ENCODE measurements around the gene MRPL20.

The MRPL20 gene

GRCh38 chr1:1367315-1367714, 39.8 kb downstream of the MRPL20 start:
- DNase-seq (ENCODE audit: low read depth, low spot score): no peak
- TF ChIP-seq SUZ12 (IDR thresholded peaks at IDR 0.05; ENCODE audit: extremely low read depth, insufficient read depth, insufficient read length): no peak
- TF ChIP-seq ZNF274 (IDR thresholded peaks at IDR 0.05; ENCODE audit: low read depth, low read length): no peak
- TF ChIP-seq YY1 (IDR thresholded peaks at IDR 0.05; ENCODE audit: insufficient read depth, insufficient read length): no peak
- Histone ChIP-seq H3K4me1 (ENCODE audit: insufficient read depth, insufficient read length) (no peaks in the 10 kb centered on the region), H3K27me3 (ENCODE audit: insufficient read depth, insufficient read length) (no peaks in the 10 kb centered on the region), H3K9ac (ENCODE audit: insufficient read length, low read depth) (no peak overlapping the region), H3K9me3 (ENCODE audit: insufficient read depth, low read length) (peaks cover 9% of the 10 kb centered on the region; the same call in 1 of the 2 replicates), H3K36me3 (ENCODE audit: insufficient read depth, insufficient read length, low read length) (peaks cover 17% of the 10 kb centered on the region), H3K4me3 (ENCODE audit: insufficient read length, low read depth) (no peak overlapping the region)

- Histone ChIP-seq H3K4me3 (ENCODE audit: insufficient read length, low read depth) (no peak overlapping the region), H3K9ac (ENCODE audit: insufficient read length, low read depth) (no peak overlapping the region), H3K4me1 (ENCODE audit: insufficient read depth, insufficient read length) (no peaks in the 10 kb centered on the region), H3K9me3 (ENCODE audit: insufficient read depth, low read length) (peaks cover 9% of the 10 kb centered on the region; the same call in 1 of the 2 replicates), H3K27me3 (ENCODE audit: insufficient read depth, insufficient read length) (no peaks in the 10 kb centered on the region), H3K36me3 (ENCODE audit: insufficient read depth, insufficient read length, low read length) (peaks cover 11% of the 10 kb centered on the region)
- TF ChIP-seq SUZ12 (IDR thresholded peaks at IDR 0.05; ENCODE audit: extremely low read depth, insufficient read depth, insufficient read length) (no peak), ZNF274 (IDR thresholded peaks at IDR 0.05; ENCODE audit: low read depth, low read length) (no peak), YY1 (IDR thresholded peaks at IDR 0.05; ENCODE audit: insufficient read depth, insufficient read length) (no peak)
- no peak for DNase-seq (ENCODE audit: low read depth, low spot score)
Measured at GRCh38 chr1:1366699-1367066, 40.4 kb downstream of the MRPL20 start.

DNA sequence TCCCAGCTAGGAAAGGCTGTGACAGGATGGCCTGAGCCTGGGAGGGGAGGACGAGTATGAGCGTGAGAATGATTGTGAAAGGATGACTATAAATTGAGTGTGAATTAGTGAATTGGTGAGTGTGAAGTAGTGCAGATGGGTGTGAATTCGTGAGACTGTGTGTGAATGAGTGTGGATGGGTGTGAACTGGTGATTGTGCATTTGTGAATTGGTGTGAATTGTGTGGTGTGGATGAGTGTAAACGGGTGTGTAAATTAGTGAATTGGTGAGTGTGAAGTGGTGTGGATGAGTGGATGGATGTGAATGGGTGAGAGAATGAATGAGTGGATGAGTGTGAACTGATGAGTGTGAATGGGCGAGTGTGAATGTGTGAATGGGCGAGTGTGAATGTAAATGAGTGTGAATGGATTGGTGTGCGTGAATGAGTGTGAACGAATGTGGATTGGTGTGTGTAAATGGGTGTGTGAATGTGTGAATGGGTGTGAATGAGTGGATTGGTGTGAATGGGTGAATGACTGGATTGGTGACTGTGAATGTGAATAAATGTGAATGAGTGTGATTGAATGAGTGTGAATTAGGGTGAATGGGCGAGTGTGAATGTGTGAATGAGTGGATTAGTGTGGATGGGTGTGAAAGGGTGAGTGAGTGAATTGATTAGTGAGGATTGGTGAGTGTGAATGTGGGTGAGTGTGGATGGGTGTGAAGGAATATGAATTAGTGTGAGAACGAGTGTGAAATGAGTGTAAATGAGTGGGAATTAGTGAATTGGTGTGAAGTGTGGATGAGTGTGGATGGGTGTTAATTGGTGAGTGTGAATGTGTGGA, 41.0 kb downstream of the MRPL20 start:
- Histone ChIP-seq H3K9ac (ENCODE audit: insufficient read length, low read depth) (no peak overlapping the region), H3K4me1 (ENCODE audit: insufficient read depth, insufficient read length) (peaks cover 4% of the 10 kb centered on the region), H3K27me3 (ENCODE audit: insufficient read depth, insufficient read length) (no peaks in the 10 kb centered on the region), H3K4me3 (ENCODE audit: insufficient read length, low read depth) (no peak overlapping the region), H3K9me3 (ENCODE audit: insufficient read depth, low read length) (peaks cover 9% of the 10 kb centered on the region; the same call in 1 of the 2 replicates), H3K36me3 (ENCODE audit: insufficient read depth, insufficient read length, low read length) (peaks cover 6% of the 10 kb centered on the region)
- DNase-seq (ENCODE audit: low read depth, low spot score): no peak
- TF ChIP-seq YY1 (IDR thresholded peaks at IDR 0.05; ENCODE audit: insufficient read depth, insufficient read length): no peak
- TF ChIP-seq SUZ12 (IDR thresholded peaks at IDR 0.05; ENCODE audit: extremely low read depth, insufficient read depth, insufficient read length): no peak
- no peak for TF ChIP-seq ZNF274 (IDR thresholded peaks at IDR 0.05; ENCODE audit: low read depth, low read length)

DNA sequence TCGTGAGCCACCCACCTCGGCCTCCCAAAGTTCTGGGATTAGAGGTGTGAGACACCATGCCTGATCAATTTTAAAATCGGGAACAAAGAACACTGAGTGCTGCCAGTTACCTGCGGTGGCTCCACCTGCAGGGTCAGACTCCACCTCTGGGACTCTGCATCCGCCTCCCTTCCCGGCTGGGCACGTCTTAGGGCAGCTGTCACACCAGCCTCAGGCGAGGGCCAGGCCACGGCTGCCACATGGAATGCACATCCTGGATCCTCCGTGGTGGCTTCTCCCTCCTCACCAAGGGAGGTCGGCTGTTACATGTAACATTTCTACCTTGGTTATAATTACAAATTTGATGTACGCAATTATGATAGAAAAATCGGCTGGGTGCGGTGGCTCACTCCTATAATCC, 42.8 kb downstream of the MRPL20 start:
- Histone ChIP-seq H3K27me3 (ENCODE audit: insufficient read depth, insufficient read length) (no peaks in the 10 kb centered on the region), H3K36me3 (ENCODE audit: insufficient read depth, insufficient read length, low read length) (no peaks in the 10 kb centered on the region), H3K9ac (ENCODE audit: insufficient read length, low read depth) (no peak overlapping the region), H3K9me3 (ENCODE audit: insufficient read depth, low read length) (peaks cover 9% of the 10 kb centered on the region; the same call in 1 of the 2 replicates), H3K4me3 (ENCODE audit: insufficient read length, low read depth) (no peak overlapping the region), H3K4me1 (ENCODE audit: insufficient read depth, insufficient read length) (peaks cover 18% of the 10 kb centered on the region)
- no peak for DNase-seq (ENCODE audit: low read depth, low spot score)
- TF ChIP-seq SUZ12 (IDR thresholded peaks at IDR 0.05; ENCODE audit: extremely low read depth, insufficient read depth, insufficient read length) (no peak), ZNF274 (IDR thresholded peaks at IDR 0.05; ENCODE audit: low read depth, low read length) (no peak), YY1 (IDR thresholded peaks at IDR 0.05; ENCODE audit: insufficient read depth, insufficient read length) (no peak)

DNA sequence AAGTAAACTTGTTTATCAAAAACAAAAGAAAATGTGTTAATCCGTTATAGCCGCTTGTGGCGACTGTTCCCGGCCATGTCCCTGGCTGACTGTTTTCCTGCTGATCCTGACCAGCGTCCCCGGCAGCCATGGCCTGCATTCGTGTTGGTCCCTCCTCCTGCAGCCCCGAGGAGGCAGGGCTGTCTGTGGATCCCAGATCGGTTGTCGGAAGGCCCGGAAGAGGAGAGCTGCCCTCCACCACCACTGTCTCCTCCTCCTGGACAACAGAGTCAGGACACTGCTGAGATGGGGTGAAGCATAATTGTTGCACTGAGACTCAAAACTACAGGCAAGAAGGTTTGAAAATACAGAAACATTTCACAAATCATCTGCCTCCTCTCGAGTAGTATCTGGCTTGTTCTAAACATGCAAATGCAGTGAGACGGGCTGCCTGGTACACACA, 45.1 kb downstream of the MRPL20 start:
- no peak for TF ChIP-seq SUZ12 (IDR thresholded peaks at IDR 0.05; ENCODE audit: extremely low read depth, insufficient read depth, insufficient read length)
- Histone ChIP-seq H3K4me3 (ENCODE audit: insufficient read length, low read depth) (no peak overlapping the region), H3K9ac (ENCODE audit: insufficient read length, low read depth) (no peak overlapping the region), H3K36me3 (ENCODE audit: insufficient read depth, insufficient read length, low read length) (no peaks in the 10 kb centered on the region), H3K27me3 (ENCODE audit: insufficient read depth, insufficient read length) (no peaks in the 10 kb centered on the region), H3K4me1 (ENCODE audit: insufficient read depth, insufficient read length) (peaks cover 23% of the 10 kb centered on the region), H3K9me3 (ENCODE audit: insufficient read depth, low read length) (peaks cover 7% of the 10 kb centered on the region; the same call in 1 of the 2 replicates)
- no peak for DNase-seq (ENCODE audit: low read depth, low spot score)

DNA sequence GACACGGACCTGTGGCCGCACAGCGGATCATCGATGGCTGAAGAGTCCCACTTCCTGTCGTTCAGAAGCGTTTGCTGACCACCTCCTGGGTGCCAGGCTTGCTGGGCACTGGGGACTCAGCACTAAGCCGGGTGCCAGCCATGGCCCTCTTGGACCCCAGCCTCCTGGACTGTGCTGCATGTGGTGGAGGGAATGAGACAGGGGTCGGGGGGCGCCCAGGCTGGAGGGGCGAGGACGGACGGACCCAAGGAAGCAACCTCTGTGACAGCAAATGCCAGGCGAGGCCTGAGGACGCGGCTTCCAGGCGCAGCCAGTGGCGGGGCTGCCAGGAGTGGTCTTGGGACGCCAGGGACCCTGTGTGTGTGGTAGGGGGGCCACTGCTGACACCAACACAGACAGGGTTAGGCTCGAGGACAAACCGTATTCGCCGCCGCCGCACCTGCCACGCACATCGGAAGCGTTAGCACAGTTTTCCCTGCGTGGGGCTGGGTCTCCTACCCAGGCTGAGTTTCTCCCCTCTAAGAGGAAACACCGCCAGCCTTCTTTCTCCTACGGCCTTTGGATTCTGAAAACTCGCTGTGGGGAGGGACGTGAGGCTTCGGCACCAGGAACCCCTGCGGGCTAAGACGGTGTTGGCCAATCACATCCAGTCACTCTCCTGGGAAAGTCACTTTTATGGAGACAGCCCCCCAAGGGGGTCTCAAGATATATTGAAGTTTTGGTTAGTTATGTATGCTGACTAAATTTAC, 45.7 kb downstream of the MRPL20 start:
- Histone ChIP-seq H3K9ac (ENCODE audit: insufficient read length, low read depth) (no peak overlapping the region), H3K4me3 (ENCODE audit: insufficient read length, low read depth) (no peak overlapping the region), H3K27me3 (ENCODE audit: insufficient read depth, insufficient read length) (no peaks in the 10 kb centered on the region), H3K36me3 (ENCODE audit: insufficient read depth, insufficient read length, low read length) (no peaks in the 10 kb centered on the region), H3K9me3 (ENCODE audit: insufficient read depth, low read length) (peaks cover 1% of the 10 kb centered on the region; the same call in 1 of the 2 replicates), H3K4me1 (ENCODE audit: insufficient read depth, insufficient read length) (peaks cover 27% of the 10 kb centered on the region)
- no peak for DNase-seq (ENCODE audit: low read depth, low spot score)
- TF ChIP-seq SUZ12 (IDR thresholded peaks at IDR 0.05; ENCODE audit: extremely low read depth, insufficient read depth, insufficient read length) (no peak), ZNF274 (IDR thresholded peaks at IDR 0.05; ENCODE audit: low read depth, low read length) (no peak), YY1 (IDR thresholded peaks at IDR 0.05; ENCODE audit: insufficient read depth, insufficient read length) (no peak)
